Superior temporal gyrus (tissue), 1 donor: Measurements from ENCODE around the gene SNAPC1.

Source experiments
- DNase-seq: peaks from one replicate; pipeline ENCODE4 v3.0.0-alpha.2; 2016; ENCODE audit errors: extremely low spot score

The SNAPC1 gene

GRCh38 chr14:61811882-61812346, 49.7 kb downstream of the SNAPC1 start:
- DNase-seq = no peak

GRCh38 chr14:61812347-61813095, 50.3 kb downstream of the SNAPC1 start, which contains the start of gene SYT16:
Gene SYT16, plus strand, starts transcription at chr14:61812703.
- DNase-seq = no peak

GRCh38 chr14:61813096-61813606, 50.9 kb downstream of the SNAPC1 start:
- no peak for DNase-seq

GRCh38 chr14:61822458-61822857, 60.2 kb downstream of the SNAPC1 start:
- no peak for DNase-seq

GRCh38 chr14:61832783-61833182, 70.6 kb downstream of the SNAPC1 start:
- DNase-seq = no peak

- no peak for DNase-seq
These were observed 74.0 kb downstream of the SNAPC1 start for GRCh38 chr14:61836184-61836583.

GRCh38 chr14:61836807-61837206, 74.6 kb downstream of the SNAPC1 start:
- DNase-seq = no peak

GRCh38 chr14:61837336-61838229, 75.4 kb downstream of the SNAPC1 start:
- DNase-seq = peak; percentile 95

- DNase-seq = no peak
These were observed 76.5 kb downstream of the SNAPC1 start for GRCh38 chr14:61838661-61839245.

- no peak for DNase-seq
These were observed 77.3 kb downstream of the SNAPC1 start for GRCh38 chr14:61839507-61839906.

- peak; percentile 63 for DNase-seq
These were observed 78.9 kb downstream of the SNAPC1 start for GRCh38 chr14:61841145-61841544.
